PC-3 (cell line): ENCODE data around the gene RHOT2. TPM values are rescaled to one million over a fixed set of nuclear protein-coding genes. Genes with fewer than 3 reads are reported as not detected.

Source experiments
- ATAC-seq: fragments of 200-7000 bp; cut with Tn5 transposase; 2 replicates; pipeline ENCODE4 v1.9.1; 2020; ENCODE audit warnings: mild to moderate bottlenecking, moderate library complexity
- BruUV-seq: library from RNA; stranded (reverse); fragments of 400-500 nt; replicated peaks from 2 replicates; lab custom pipeline; 2021; lab: Mats Ljungman, UMichigan
- CTCF ChIA-PET: fragments of 300-600 bp; sonication (Branson Sonifier 250); formaldehyde crosslinking; loops from one replicate; lab custom pipeline; 2022; ENCODE audit warnings: antibody characterized with exemption; lab: Charles Lee
- POLR2A ChIA-PET: fragments of 300-600 bp; sonication (Branson Sonifier 250); formaldehyde crosslinking; loops from one replicate; lab custom pipeline; 2022; ENCODE audit warnings: antibody characterized with exemption; ENCODE audit not compliant: unreplicated experiment; lab: Charles Lee
- DNase-seq: peaks from one replicate; pipeline ENCODE4 v3.0.0-alpha.2; 2015
- H2AFZ ChIP-seq: fragments of 300-600 bp; sonication (generic); 2 replicates; pipeline ENCODE4 v1.6.0; 2016; ENCODE audit warnings: antibody characterized with exemption, low read length
- H3F3A ChIP-seq: fragments of 300-600 bp; sonication (generic); one replicate; pipeline ENCODE4 v1.6.0; 2017; ENCODE audit warnings: antibody characterized with exemption, low read length, control low read depth, mild to moderate bottlenecking; ENCODE audit not compliant: unreplicated experiment
- H3K27ac ChIP-seq: fragments of 300-600 bp; sonication (generic); 2 replicates; pipeline ENCODE4 v1.5.1; 2016; ENCODE audit warnings: mild to moderate bottlenecking, low read length
- H3K27me3 ChIP-seq: fragments of 300-600 bp; sonication (generic); 2 replicates; pipeline ENCODE4 v1.6.1; 2016; ENCODE audit warnings: low read length, mixed read lengths
- H3K36me3 ChIP-seq: fragments of 300-600 bp; sonication (generic); 2 replicates; pipeline ENCODE4 v1.6.1; 2016; ENCODE audit warnings: low read depth, mixed run types, low read length, mixed read lengths
- H3K4me1 ChIP-seq: fragments of 300-600 bp; sonication (generic); 2 replicates; pipeline ENCODE4 v1.5.1; 2016; ENCODE audit warnings: low read length; ENCODE audit not compliant: insufficient read depth
- H3K4me2 ChIP-seq: fragments of 300-600 bp; sonication (generic); 2 replicates; pipeline ENCODE4 v1.6.0; 2016; ENCODE audit warnings: low read length
- H3K4me3 ChIP-seq: fragments of 300-600 bp; sonication (generic); 2 replicates; pipeline ENCODE4 v1.5.1; 2016; ENCODE audit warnings: mild to moderate bottlenecking, low read length, mixed read lengths
- H3K79me2 ChIP-seq: fragments of 300-600 bp; sonication (generic); 2 replicates; pipeline ENCODE4 v1.6.1; 2017; ENCODE audit warnings: low read length, mixed read lengths
- H3K9ac ChIP-seq: fragments of 300-600 bp; sonication (generic); 2 replicates; pipeline ENCODE4 v1.6.0; 2016; ENCODE audit warnings: mild to moderate bottlenecking, low read length
- H3K9me2 ChIP-seq: fragments of 300-600 bp; sonication (generic); replicated peaks from 2 replicates; pipeline ENCODE4 v1.6.1; 2016; ENCODE audit warnings: mixed run types, low read length, mixed read lengths
- H3K9me3 ChIP-seq: fragments of 300-600 bp; sonication (generic); 2 replicates; pipeline ENCODE4 v1.6.1; 2016; ENCODE audit warnings: low read length, mixed read lengths
- H4K20me1 ChIP-seq: fragments of 300-600 bp; sonication (generic); 2 replicates; pipeline ENCODE4 v1.6.1; 2016; ENCODE audit warnings: low read length, mixed read lengths
- CTCF ChIP-seq: fragments of 300-600 bp; sonication (generic); conservative IDR thresholded peaks from 2 replicates; pipeline ENCODE4 v1.5.1; 2017; ENCODE audit warnings: antibody characterized with exemption, low read depth, mild to moderate bottlenecking, low read length
- EZH2 ChIP-seq: fragments of 300-600 bp; sonication (generic); IDR thresholded peaks from one replicate; pipeline ENCODE4 v1.6.1; 2017; ENCODE audit warnings: antibody characterized with exemption, mild to moderate bottlenecking, low read length; ENCODE audit not compliant: unreplicated experiment
- EZH2phosphoT487 ChIP-seq: fragments of 300-600 bp; sonication (generic); IDR thresholded peaks from 2 replicates; pipeline ENCODE4 v1.6.1; 2018; ENCODE audit warnings: mild to moderate bottlenecking, antibody characterized with exemption, low read length, borderline replicate concordance
- intact Hi-C: fragments of 100-400 bp; cut with micrococcal nuclease; formaldehyde crosslinking; loops from 2 replicates; pipeline ENCODE4 v1.9.0; 2023
- total RNA-seq: library from RNA; depleted of rRNA; stranded (reverse); fragments of >200 nt; gene quantifications from 2 replicates; pipeline ENCODE4 v1.2.3, GENCODE V29; 2014

RHOT2 gene
- total RNA-seq, 1 experiment from 2014 or later, result 93.0 TPM

- Histone ChIP-seq H3K4me1 (peaks cover 26% of the 10 kb centered on the region), H4K20me1 (peaks cover 10% of the 10 kb centered on the region; the same call in 1 of the 2 replicates), H3K9me2 (no peaks in the 10 kb centered on the region), H3K9ac (peak overlapping the region; percentile 74), H3K36me3 (peaks cover 6% of the 10 kb centered on the region), H3K4me2 (peak overlapping the region; percentile 90), H3K4me3 (peak overlapping the region; percentile 78), H3K9me3 (no peaks in the 10 kb centered on the region), H3F3A (no peaks in the 10 kb centered on the region), H2AFZ (no peak overlapping the region), H3K27ac (0 out of 2 replicates have a peak overlapping the region, but pooled peaks have one; percentile 10), H3K79me2 (peaks cover 35% of the 10 kb centered on the region), H3K27me3 (no peaks in the 10 kb centered on the region)
- CTCF ChIA-PET, result no interaction called here
- POLR2A ChIA-PET, result no interaction called here
- no peak for DNase-seq
- intact Hi-C loops, result no loop called here
- no peak for ATAC-seq
- TF ChIP-seq EZH2phosphoT487, result no peak
- no peak for TF ChIP-seq CTCF
- TF ChIP-seq EZH2, result no peak
- no TSS peak for BruUV-seq
Measured at GRCh38 chr16:680625-680945, 12.7 kb downstream of the RHOT2 start.

- peak overlapping the region; percentile 90 for H3K4me2 ChIP-seq
- intact Hi-C loops, result no loop called here
- peaks cover 35% of the 10 kb centered on the region for H3K79me2 ChIP-seq
- no peaks in the 10 kb centered on the region for H3F3A ChIP-seq
- no peak overlapping the region for H2AFZ ChIP-seq
- POLR2A ChIA-PET, result interaction anchor here (0.6 kb wide), 1 partner anchor 300 kb away, joined by 3 read pairs; the partner anchor contains the start of gene SOX8
- CTCF ChIA-PET, result no interaction called here
- H3K9me3 ChIP-seq, result no peaks in the 10 kb centered on the region
- peak; percentile 19; the same call in 1 of the 2 replicates for TF ChIP-seq CTCF
- no peak for TF ChIP-seq EZH2phosphoT487
- peaks cover 10% of the 10 kb centered on the region; the same call in 1 of the 2 replicates for H4K20me1 ChIP-seq
- H3K27me3 ChIP-seq, result no peaks in the 10 kb centered on the region
- peak overlapping the region; percentile 74 for H3K9ac ChIP-seq
- H3K27ac ChIP-seq, result 0 out of 2 replicates have a peak overlapping the region, but pooled peaks have one; percentile 10
- H3K36me3 ChIP-seq, result peaks cover 6% of the 10 kb centered on the region
- BruUV-seq, result no TSS peak
- 0 out of 2 replicates have a peak, but pooled peaks have one; percentile 0 for ATAC-seq
- H3K9me2 ChIP-seq, result no peaks in the 10 kb centered on the region
- H3K4me1 ChIP-seq, result peaks cover 26% of the 10 kb centered on the region
- peak overlapping the region; percentile 78 for H3K4me3 ChIP-seq
- peak; percentile 44 for DNase-seq
Measured at GRCh38 chr16:680967-681745, 13.2 kb downstream of the RHOT2 start.
